GM21786 (cell line): ENCODE data around the gene SH2D6.
A peak's percentile ranks its signal among the peaks of the same experiment; 100 is the strongest.

Source experiments
- ATAC-seq: cut with Tn5 transposase; IDR thresholded peaks from one replicate; pipeline ENCODE4 v1.9.1; 2021; ENCODE audit not compliant: unreplicated experiment

SH2D6 gene

GRCh38 chr2:85421260-85422071 lies 3.0 kb downstream of the SH2D6 start:
- ATAC-seq = no peak

GRCh38 chr2:85422072-85422457 lies 3.6 kb downstream of the SH2D6 start:
- no peak for ATAC-seq

DNA sequence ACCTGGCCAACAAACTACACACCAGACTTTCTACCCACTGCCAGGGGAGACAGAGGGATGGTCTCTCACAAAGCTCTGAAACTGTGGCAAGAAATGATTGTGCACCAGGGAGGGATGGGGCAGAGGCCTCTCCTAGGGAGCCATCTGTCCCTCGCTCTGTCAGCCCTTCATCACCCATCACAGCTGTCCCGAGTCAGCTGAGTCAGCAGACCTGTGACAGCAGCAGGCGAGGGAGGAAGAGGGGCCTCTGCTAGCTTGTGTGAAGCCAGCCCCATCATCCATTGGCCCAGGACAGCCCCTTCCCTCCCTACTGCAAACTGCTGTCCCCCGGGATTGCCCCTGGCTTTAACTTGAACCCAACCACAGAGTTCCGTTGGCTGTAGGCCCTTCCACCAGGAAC lies 5.0 kb downstream of the SH2D6 start:
- ATAC-seq = no peak

DNA sequence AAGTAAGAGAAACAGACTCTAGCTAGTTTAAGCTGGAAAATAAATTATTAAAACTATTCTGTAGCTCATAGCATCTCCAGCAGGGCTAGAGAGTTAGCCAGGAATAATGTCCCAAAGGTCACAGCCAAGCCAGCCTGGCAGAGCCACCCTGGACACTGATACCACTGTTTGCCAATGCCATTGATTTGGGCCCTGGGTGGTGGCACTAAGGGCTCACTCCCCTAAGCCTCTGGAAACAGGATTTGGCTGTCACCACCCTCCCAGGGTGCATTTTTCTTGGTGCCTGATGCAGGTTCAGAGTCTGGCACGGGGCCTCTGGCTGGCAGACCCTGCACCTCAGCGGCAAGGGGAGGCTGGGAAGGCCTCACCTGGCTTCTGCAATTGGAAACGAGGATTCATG lies 7.1 kb downstream of the SH2D6 start:
- no peak for ATAC-seq

- no peak for ATAC-seq
Observed at GRCh38 chr2:85427300-85427835, 8.9 kb downstream of the SH2D6 start.

DNA sequence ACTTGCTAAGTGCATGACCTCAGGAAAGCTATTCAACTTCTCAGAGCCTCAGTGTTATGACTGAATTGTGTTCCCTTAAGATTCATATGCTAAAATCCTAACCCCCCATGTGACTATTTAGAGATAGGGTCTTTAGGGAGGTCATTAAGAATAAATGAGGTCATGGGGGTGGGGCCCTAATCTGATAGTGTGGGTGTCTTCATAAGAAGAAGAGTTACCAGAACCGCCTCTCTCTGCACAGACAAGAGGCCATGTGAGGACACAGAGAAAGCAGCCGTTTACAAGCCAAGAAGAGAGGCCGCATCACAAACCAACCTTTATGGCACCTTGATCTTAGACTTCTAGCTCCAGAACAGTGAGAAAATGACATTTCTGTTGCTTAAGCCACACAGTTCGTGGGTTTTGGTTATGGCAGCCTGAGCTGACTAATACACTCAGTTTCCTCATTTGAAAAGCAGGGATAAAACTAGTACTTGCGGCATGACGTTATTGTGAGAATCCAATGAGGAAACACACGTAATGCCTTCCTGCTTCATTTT lies 9.9 kb downstream of the SH2D6 start:
- ATAC-seq = no peak

GRCh38 chr2:85429213-85429923 lies 10.9 kb downstream of the SH2D6 start:
- ATAC-seq = no peak

DNA sequence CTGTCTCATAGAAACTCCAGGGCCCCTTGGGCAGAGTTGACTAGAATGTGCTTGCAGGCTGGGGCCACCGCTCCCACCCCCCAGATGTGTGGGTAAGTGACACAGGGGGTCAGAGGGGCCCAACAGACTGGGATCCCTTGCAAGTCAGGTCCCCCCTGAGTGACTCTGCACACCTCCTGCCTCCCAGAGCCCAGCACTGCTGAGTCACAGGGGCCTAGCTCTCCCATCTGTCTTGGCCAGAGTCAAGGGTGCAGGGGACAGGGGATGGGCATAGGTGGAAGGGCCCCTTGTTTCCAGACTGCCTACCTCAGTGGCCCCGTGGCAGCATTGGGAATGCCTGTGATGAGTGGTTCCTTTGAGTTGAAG lies 11.4 kb downstream of the SH2D6 start:
- no peak for ATAC-seq

GRCh38 chr2:85430752-85431569 lies 12.4 kb downstream of the SH2D6 start:
- ATAC-seq = no peak

- no peak for ATAC-seq
Observed at GRCh38 chr2:85431570-85432205, 13.2 kb downstream of the SH2D6 start.

GRCh38 chr2:85433511-85434089 lies 15.1 kb downstream of the SH2D6 start:
- no peak for ATAC-seq

GRCh38 chr2:85434696-85435095 lies 16.2 kb downstream of the SH2D6 start:
- ATAC-seq = no peak

DNA sequence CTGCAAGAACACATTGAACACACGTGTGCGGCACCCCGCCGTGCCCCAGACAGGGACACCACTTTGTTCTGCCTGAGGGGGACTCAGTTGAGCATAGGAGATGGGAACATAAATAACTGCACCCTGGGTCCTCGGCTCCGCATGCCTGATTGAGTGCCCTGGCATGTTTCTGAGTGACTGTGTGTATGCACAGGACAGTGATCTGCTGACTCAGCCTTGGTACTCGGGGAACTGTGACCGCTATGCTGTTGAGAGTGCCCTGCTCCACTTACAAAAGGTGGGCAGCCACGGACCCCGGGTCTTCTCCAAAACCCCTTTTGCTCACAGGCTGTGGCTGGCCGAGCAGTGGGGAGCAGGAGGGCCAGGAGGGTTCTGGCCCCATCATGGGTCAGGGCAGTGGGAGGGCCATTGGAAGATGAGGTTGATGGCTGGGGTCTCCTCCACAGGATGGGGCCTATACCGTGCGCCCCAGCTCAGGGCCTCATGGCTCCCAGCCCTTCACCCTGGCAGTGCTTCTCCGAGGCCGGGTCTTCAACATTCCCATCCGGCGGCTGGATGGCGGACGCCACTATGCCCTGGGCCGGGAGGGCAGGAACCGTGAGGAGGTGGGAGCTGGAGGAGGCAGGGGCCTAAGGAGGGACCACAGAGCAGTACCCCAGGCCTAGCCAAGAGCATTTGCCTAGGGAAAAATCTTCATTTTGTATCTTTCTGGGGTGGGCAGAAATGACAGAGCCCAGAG lies 16.9 kb downstream of the SH2D6 start:
- no peak for ATAC-seq

DNA sequence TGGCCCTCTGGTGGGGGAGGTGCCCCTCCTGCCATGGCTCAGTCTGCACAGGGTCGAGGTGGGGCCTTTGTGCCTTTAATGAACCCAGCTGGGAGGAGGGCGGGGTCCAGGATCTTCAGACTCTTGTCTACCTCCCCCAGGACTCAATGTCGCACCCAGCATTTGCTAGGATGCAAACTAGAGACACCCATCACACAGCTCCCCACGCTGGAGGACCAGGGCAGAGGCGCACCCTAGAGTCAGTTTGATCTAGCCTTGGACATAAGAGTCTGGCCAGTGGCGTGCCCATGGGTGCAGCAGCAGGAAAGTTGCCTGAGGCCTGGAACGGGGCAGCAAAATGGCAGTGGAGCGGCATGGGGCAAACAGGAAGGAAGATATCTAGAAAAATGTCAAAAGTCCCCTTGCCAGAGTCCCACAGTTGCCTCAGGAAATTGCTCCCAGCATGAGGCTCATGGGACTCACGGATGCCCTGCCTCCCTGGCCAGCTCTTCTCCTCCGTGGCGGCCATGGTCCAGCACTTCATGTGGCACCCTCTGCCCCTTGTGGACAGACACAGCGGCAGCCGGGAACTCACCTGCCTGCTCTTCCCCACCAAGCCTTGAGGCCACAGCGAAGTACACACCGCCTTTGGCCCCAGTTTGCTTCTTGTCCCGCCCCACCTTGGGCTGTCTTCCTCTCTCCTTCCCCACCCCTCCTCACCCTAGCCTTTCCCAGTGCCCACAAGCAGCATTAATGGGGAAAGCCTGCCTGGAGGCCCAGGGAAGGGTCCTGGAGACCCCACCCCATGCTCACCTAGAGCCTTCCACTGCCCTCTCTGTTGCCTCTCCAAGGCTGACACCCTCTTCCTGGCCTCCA lies 17.7 kb downstream of the SH2D6 start:
- ATAC-seq = no peak

- no peak for ATAC-seq
Observed at GRCh38 chr2:85436836-85437487, 18.4 kb downstream of the SH2D6 start.

GRCh38 chr2:85437488-85438200 lies 19.1 kb downstream of the SH2D6 start:
- peak; percentile 86 for ATAC-seq

DNA sequence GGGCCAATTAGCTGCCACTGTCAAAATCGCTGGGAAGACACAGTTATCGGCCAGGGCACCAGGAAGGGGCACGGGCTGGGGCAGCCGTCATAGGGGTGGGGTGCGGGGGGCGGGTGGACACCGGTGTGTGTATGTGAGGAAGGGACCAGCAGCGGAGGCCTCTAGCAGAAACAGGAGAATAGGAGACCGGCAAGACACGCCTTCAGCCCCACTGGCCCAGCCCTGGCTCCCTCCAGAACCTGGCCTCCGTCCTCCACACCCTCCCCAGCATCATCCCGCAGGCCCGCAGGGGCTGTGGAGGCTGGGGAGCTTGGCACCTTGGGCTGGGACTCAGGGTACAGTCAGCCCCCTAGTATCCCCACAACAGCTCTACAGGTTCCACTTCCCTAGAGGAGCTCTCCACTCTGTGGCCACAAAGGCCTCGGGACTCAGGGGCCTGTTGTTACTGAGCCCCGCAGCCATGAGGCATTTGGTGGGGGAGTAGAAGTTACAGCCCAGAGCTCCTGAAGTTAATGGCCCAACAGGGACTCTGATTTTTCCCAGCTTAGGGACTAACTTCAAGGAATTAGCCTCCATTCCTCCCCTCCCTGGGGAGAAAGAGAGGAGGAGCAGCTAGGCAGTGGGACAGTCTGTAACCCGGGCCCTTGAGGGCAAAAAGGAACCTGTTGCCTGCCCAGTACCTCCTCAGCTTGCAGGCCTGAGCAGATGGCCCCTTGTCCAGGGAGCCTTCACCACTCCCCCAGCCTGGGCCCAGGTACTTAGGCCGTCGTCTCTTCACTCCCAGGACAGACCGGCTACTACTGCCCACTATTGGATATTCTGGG lies 19.9 kb downstream of the SH2D6 start:
- ATAC-seq = peak; percentile 7
